H1 (cell line): ENCODE results near the gene TMTC2. TPM values are rescaled to one million over a fixed set of nuclear protein-coding genes. Genes with fewer than 3 reads are reported as not detected.

Experiments
- POLR2AphosphoS5 ChIP-seq: IDR thresholded peaks from 2 replicates; pipeline ENCODE4 v1.6.1; 2011; ENCODE audit warnings: low read depth, low read length
- SP4 ChIP-seq: IDR thresholded peaks from 2 replicates; pipeline ENCODE4 v1.6.1; 2012; ENCODE audit warnings: low read length, inconsistent platforms
- USF2 ChIP-seq: IDR thresholded peaks from 2 replicates; pipeline ENCODE4 v1.6.1; 2011; ENCODE audit warnings: low read length, improper control_type of control experiment
- polyA plus RNA-seq, 7 experiments: library from polyadenylated mRNA; depleted of rRNA in 3 of 7; stranded (reverse) in 5 of 7; unstranded in 2 of 7; fragments of >200 nt in 5 of 7; fragments of 200-250 nt in 2 of 7; gene quantifications; 1 replicate in 5 of 7; 2 replicates in 1 of 7; 4 replicates in 1 of 7; pipeline versions ENCODE4 v1.2.1 to v1.2.3, GENCODE V29; 2011 to 2013; ENCODE audit warnings: missing spikeins in 2 of 7, mixed read lengths in 2 of 7
- total RNA-seq: library from RNA; stranded (reverse); fragmentation: NEBNext Ultra II Directional; extraction: Animal tissue kit (Norgen Biotek cat#: 25700); gene quantifications from 2 replicates; pipeline ENCODE4 v1.2.1, GENCODE V29; 2021

The TMTC2 gene
- total and polyA plus RNA-seq, 2 of the 8 experiments (the other 6 are each of a cell fraction or from before 2014, with no cell fraction given) = 2.3 to 3.9 TPM

DNA sequence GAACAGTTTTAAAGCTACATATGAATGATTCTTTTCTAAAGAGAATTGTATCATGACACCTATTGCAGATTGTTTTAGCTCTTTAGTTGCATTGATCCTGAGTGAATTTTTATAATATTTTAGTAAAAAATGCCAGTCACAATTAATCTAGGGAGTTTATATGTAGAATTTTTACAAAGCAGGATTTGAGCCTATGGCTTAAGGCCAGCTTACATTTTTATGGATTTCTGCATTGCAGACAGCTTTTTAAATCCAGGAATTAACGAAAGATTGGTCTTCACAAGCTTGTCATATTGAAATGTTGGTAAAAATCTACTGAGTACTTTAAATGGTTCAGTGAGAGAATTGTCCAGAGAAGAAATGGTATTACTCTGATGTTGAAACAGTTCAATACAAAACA is 358.0 kb downstream of the TMTC2 start (continued):
- TF ChIP-seq POLR2AphosphoS5 (no peak), USF2 (no peak), SP4 (no peak)
- TF ChIP-seq, all 59 proteins: peak for 0
